Kidney (tissue), 14 donors: ENCODE data around the gene MED9. TPM values are rescaled to one million over a fixed set of nuclear protein-coding genes. Genes with fewer than 3 reads are reported as not detected.

Source experiments
- DNase-seq, 5 donors: peaks; one replicate each; pipeline ENCODE4 v3.0.0-alpha.2; 2013 to 2020
- FAIRE-seq: peaks from 2 replicates; lab custom pipeline; 2012; peaks lifted over from hg19 to GRCh38; lab: Jason Lieb, UNC
- H3K27ac ChIP-seq, 2 donors: one replicate each; pipeline ENCODE4 v1.7.0; 2013; ENCODE audit warnings: low read depth in 2 of 2, low read length in 2 of 2, inconsistent platforms in 1 of 2
- H3K27me3 ChIP-seq: one replicate; pipeline ENCODE4 v1.7.1; 2013; ENCODE audit warnings: low read length, inconsistent platforms; ENCODE audit not compliant: control insufficient read depth, insufficient read depth
- H3K36me3 ChIP-seq, 3 donors: one replicate each; pipeline versions ENCODE4 v1.7.0 to v1.7.1; 2013; ENCODE audit warnings: low read length in 3 of 3, control low read depth in 1 of 3, inconsistent platforms in 1 of 3; ENCODE audit not compliant: insufficient read depth in 3 of 3, control insufficient read depth in 2 of 3
- H3K4me1 ChIP-seq, 3 donors: one replicate each; pipeline versions ENCODE4 v1.7.0 to v1.7.1; 2013; ENCODE audit warnings: low read length in 3 of 3, inconsistent platforms in 1 of 3, low read depth in 1 of 3; ENCODE audit not compliant: control insufficient read depth in 2 of 3, insufficient read depth in 2 of 3
- H3K4me3 ChIP-seq, 3 donors: one replicate each; pipeline versions ENCODE4 v1.7.0 to v1.8.1; 2013; ENCODE audit warnings: low read length in 3 of 3, control low read depth in 1 of 3, inconsistent platforms in 1 of 3
- H3K9ac ChIP-seq, 3 donors: one replicate each; pipeline versions ENCODE4 v1.7.0 to v1.7.1; 2013; ENCODE audit warnings: low read length in 3 of 3, control low read depth in 1 of 3, inconsistent platforms in 1 of 3
- H3K9me3 ChIP-seq, 3 donors: one replicate each; pipeline versions ENCODE4 v1.7.0 to v1.7.1; 2013; ENCODE audit warnings: low read length in 3 of 3, control low read depth in 1 of 3, inconsistent platforms in 1 of 3; ENCODE audit not compliant: control insufficient read depth in 2 of 3, insufficient read depth in 1 of 3
- intact Hi-C: fragments of 100-400 bp; cut with DNase I; formaldehyde crosslinking; loops from one replicate; pipeline ENCODE4 v1.11.1; 2022
- polyA plus RNA-seq: library from polyadenylated mRNA; stranded (reverse); fragments of 350-450 nt; fragmentation: Illumina TruSeq; extraction: RNeasy Lipid Tissue Mini Kit (QIAGEN cat#74804); gene quantifications from one replicate; pipeline ENCODE4 v1.2.3, GENCODE V29; 2014; ENCODE audit warnings: low read depth, low replicate concordance; ENCODE audit not compliant: insufficient read depth
- total RNA-seq: library from RNA; stranded (reverse); fragmentation: NEBNext Ultra II Directional; extraction: Animal tissue kit (Norgen Biotek cat#: 25700); gene quantifications from one replicate; pipeline ENCODE4 v1.2.1, GENCODE V29; 2021
- TF ChIP-seq, protein P1 (sequence below): IDR thresholded peaks from 3 replicates; pipeline ENCODE4 v1.5.1; 2012; ENCODE audit warnings: mild to moderate bottlenecking, moderate library complexity, borderline replicate concordance; ENCODE audit not compliant: insufficient read depth; ENCODE audit errors: extremely low read depth
- donor health status: control.
- donor health status: control.
- donor health status: control.
- donor health status: control.
- donor health status: control.
- donor health status: DM: yes; HTN: yes; CAD: no.
- donor health status: Normal renal cell carcinoma (clear cell type).

The MED9 gene
- total and polyA plus RNA-seq, 2 donors from 2014 or later = 20.8 to 24.5 TPM

DNA sequence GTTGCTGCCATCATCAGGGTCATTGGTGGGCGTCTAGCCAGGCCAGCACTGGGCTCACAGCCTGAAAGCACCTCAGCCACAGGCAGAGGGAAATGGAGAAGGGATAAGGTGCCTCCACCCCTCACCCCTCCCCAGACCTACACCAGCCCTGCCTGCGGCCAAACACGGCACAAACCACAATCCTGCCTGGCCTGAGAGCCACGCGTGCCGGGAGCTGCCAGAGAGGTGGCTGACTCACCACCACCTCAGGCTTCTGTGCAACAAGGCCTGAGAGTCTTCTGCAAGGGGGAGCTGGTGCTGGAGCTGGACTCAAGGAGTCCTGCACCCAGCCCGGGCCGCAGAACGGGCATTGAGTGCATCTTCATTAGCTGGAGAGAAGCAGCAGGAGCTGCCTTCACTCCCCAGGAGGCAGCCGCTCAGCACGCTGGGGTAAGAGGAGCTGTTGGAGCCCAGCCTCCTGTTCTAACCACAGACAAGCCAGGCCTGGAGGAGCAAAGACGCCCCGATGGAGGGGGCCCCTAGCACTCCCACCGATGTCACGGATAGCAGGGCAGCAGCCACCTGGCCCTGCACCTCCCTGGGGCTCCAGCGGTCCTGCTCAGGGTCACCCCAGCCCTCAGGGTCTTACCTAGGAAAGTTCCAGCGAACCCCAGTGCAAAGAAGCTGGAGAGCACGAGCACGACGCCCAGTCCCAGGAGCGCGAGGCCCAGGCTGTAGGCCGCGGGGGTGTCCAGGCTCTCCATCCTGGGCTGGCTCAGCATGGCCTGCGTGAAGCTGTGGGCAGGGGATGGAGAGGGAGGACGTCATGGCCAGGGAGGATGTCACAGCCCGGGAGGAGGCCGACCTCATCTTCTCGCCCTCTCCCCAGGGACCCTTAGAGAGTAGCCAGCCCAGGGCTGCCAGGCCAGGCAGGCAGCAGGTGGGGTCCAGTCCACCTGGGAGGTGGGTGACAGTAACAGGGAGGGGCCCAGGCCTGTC, 35.4 kb downstream of the MED9 start:
- Histone ChIP-seq H3K4me3 (no peak overlapping the region), H3K27ac (no peak overlapping the region), H3K36me3 (no peaks in the 10 kb centered on the region), H3K27me3 (no peaks in the 10 kb centered on the region), H3K9ac (no peak overlapping the region), H3K9me3 (no peaks in the 10 kb centered on the region), H3K4me1 (no peaks in the 10 kb centered on the region)
- no peak for FAIRE-seq
- TF ChIP-seq, protein P1, sequence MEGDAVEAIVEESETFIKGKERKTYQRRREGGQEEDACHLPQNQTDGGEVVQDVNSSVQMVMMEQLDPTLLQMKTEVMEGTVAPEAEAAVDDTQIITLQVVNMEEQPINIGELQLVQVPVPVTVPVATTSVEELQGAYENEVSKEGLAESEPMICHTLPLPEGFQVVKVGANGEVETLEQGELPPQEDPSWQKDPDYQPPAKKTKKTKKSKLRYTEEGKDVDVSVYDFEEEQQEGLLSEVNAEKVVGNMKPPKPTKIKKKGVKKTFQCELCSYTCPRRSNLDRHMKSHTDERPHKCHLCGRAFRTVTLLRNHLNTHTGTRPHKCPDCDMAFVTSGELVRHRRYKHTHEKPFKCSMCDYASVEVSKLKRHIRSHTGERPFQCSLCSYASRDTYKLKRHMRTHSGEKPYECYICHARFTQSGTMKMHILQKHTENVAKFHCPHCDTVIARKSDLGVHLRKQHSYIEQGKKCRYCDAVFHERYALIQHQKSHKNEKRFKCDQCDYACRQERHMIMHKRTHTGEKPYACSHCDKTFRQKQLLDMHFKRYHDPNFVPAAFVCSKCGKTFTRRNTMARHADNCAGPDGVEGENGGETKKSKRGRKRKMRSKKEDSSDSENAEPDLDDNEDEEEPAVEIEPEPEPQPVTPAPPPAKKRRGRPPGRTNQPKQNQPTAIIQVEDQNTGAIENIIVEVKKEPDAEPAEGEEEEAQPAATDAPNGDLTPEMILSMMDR = no peak
- intact Hi-C loops = no loop called here
- DNase-seq = peak in 1 of 5 donors; percentile 74

DNA sequence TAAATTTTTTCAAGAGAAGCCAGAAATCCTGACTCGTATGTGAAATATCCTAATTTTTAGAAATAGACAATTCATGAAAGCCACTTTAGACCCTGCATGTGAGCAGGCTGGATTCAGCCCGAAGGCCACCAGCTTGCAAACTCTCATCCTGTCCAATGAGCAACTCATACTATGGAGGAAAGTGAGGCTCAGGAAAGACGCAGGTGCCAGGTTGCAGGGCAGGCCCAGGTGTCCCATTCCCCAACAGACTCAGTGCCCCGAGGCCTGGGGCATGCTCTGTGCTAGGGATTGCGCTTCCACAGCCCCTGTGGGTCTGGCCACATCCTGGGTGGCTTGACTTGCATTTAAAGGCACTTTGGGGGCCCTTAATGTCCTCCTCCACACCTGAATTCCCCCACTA, 36.1 kb downstream of the MED9 start:
- FAIRE-seq = no peak
- Histone ChIP-seq H3K36me3 (no peaks in the 10 kb centered on the region), H3K9me3 (no peaks in the 10 kb centered on the region), H3K4me1 (no peaks in the 10 kb centered on the region), H3K4me3 (no peak overlapping the region), H3K27ac (no peak overlapping the region), H3K9ac (no peak overlapping the region), H3K27me3 (no peaks in the 10 kb centered on the region)
- intact Hi-C loops = no loop called here
- TF ChIP-seq, protein P1 = no peak
- peak in 1 of 5 donors; percentile 32 for DNase-seq

DNA sequence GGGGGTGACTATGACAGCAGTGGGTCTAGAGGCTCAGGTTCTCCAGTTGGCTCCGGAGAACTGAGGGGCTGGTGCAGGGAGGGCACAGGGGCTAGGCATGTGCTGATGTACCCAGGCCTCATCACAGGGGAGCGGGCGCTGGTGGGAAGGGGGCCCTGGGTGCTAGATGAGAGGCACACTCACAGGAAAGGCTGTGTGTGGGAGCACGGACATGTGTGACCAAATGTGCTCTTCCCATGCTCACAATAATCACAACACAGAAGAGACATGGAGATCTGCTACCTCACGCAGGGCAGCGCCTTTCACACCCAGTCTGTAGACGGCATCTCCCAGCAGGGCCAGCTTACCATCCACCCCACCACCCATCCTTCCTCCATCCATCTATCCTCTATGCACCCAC, 36.8 kb downstream of the MED9 start:
- no peak overlapping the region for H3K4me3 ChIP-seq
- intact Hi-C loops = no loop called here
- H3K9ac ChIP-seq = no peak overlapping the region
- H3K27ac ChIP-seq = no peak overlapping the region
- TF ChIP-seq, protein P1 = no peak
- FAIRE-seq = no peak
- peak in 1 of 5 donors; percentile 59 for DNase-seq
- no peaks in the 10 kb centered on the region for H3K9me3 ChIP-seq
- no peaks in the 10 kb centered on the region for H3K27me3 ChIP-seq
- H3K36me3 ChIP-seq = no peaks in the 10 kb centered on the region
- no peaks in the 10 kb centered on the region for H3K4me1 ChIP-seq
